Measurements from ENCODE around the gene TOP2B.
A peak's percentile ranks its signal among the peaks of the same experiment; 100 is the strongest.

The TOP2B gene, protein sequence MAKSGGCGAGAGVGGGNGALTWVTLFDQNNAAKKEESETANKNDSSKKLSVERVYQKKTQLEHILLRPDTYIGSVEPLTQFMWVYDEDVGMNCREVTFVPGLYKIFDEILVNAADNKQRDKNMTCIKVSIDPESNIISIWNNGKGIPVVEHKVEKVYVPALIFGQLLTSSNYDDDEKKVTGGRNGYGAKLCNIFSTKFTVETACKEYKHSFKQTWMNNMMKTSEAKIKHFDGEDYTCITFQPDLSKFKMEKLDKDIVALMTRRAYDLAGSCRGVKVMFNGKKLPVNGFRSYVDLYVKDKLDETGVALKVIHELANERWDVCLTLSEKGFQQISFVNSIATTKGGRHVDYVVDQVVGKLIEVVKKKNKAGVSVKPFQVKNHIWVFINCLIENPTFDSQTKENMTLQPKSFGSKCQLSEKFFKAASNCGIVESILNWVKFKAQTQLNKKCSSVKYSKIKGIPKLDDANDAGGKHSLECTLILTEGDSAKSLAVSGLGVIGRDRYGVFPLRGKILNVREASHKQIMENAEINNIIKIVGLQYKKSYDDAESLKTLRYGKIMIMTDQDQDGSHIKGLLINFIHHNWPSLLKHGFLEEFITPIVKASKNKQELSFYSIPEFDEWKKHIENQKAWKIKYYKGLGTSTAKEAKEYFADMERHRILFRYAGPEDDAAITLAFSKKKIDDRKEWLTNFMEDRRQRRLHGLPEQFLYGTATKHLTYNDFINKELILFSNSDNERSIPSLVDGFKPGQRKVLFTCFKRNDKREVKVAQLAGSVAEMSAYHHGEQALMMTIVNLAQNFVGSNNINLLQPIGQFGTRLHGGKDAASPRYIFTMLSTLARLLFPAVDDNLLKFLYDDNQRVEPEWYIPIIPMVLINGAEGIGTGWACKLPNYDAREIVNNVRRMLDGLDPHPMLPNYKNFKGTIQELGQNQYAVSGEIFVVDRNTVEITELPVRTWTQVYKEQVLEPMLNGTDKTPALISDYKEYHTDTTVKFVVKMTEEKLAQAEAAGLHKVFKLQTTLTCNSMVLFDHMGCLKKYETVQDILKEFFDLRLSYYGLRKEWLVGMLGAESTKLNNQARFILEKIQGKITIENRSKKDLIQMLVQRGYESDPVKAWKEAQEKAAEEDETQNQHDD (N-terminal part only)

DNA sequence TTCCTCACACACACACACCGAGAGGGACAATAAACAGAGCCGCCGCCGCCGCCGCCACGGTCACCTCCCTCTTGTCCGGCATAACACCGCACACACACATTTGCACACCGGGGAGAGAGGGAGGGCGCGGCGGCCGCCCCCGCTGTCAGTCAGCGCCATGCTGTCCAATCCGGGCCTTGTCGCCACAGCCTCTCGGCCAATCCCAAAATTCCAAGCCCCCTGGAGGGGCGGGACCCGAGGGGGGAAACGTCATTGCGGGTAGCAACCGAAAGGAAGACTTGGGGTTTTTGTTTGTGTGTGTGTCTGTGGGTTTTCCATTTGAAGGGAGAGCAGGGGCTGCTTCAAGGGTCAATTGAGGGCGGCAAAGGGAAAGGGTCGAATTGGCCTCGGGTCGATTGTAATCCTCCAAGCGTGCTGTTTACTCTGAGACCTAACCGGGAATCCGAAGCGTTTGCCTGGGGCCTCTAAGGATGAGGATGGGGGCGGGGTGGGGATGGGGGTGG, at the start of gene TOP2B:
Gene TOP2B, minus strand, starts transcription at position 96 of the 503 bp plus-strand sequence. CDS start 610 bp downstream, outside the sequence.
- H3K27ac Mint-ChIP-seq, result peak within 1 kb of the TSS; percentile 100
- H3K4me1 Mint-ChIP-seq, result peaks cover 56% of the 10 kb centered on the region
- H3K9me3 Mint-ChIP-seq, result no peaks in the 10 kb centered on the region
- no peaks in the 10 kb centered on the region for H3K27me3 Mint-ChIP-seq
- peaks cover 3% of the 10 kb centered on the region for H3K36me3 Mint-ChIP-seq
- peak within 1 kb of the TSS; percentile 98 for H3K4me3 Mint-ChIP-seq

GRCh38 chr3:25713341-25713985, 48.8 kb upstream of the TOP2B start:
- Mint-ChIP-seq H3K27me3 (peaks cover 1% of the 10 kb centered on the region), H3K4me3 (no peak overlapping the region), H3K27ac (no peak overlapping the region), H3K4me1 (no peaks in the 10 kb centered on the region), H3K36me3 (peaks cover 3% of the 10 kb centered on the region), H3K9me3 (no peaks in the 10 kb centered on the region)

- no peaks in the 10 kb centered on the region for H3K4me1 Mint-ChIP-seq
- no peaks in the 10 kb centered on the region for H3K36me3 Mint-ChIP-seq
- H3K9me3 Mint-ChIP-seq, result no peaks in the 10 kb centered on the region
- H3K27me3 Mint-ChIP-seq, result peaks cover 1% of the 10 kb centered on the region
- H3K4me3 Mint-ChIP-seq, result no peak overlapping the region
- H3K27ac Mint-ChIP-seq, result no peak overlapping the region
These were observed 46.4 kb upstream of the TOP2B start for GRCh38 chr3:25711090-25711489.

DNA sequence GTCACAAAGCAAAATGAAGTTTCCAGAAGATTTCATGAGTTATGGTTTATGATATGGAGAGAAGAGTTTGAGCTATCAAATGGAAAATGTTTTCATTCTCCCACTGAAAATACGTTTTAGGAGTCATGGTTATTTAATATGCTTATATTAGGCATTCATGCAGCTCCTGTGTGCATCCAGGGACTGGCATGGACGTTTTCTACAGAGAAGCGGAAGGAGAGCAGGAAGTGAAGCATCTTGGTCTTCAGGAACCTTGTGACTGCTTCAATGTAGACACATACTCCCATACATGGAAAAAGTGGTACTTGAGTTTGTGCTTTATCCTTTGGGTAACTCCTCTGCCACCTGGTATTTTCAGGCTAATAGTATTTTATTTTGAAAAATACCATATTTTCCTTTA, 43.3 kb upstream of the TOP2B start:
- Mint-ChIP-seq H3K36me3 (peaks cover 3% of the 10 kb centered on the region), H3K4me1 (no peaks in the 10 kb centered on the region), H3K27ac (no peak overlapping the region), H3K9me3 (no peaks in the 10 kb centered on the region), H3K4me3 (no peak overlapping the region), H3K27me3 (peaks cover 10% of the 10 kb centered on the region)

DNA sequence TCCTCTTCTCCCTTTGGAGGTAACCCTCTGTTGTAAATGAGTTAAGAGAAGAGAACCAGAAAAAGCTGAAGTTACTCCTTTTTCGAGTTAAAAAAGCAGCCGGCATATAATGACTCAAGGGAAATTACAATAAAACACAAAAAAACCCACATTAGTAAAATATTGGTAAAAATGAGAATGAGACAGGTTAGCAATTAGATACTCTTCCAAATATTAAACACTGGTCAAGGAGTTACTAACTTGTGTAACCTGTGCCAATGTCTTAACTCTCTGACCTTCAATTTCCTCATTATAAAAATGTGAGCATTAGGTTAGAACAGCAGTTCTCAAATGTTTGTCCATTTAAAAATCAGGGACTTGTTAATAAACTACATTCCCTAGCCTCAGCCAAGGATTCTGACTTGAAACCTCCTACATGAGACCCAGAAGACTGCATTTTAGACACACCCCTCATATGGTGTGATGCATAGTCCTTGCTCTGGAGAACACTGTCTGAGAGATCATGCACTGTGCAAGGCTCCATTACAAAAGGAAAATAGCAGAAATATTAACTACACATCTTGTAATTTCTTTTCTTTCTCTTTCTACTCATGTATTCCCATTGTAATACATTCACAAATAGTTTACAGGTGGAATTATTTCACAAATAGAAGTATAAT, 42.7 kb upstream of the TOP2B start:
- Mint-ChIP-seq H3K4me3 (no peak overlapping the region), H3K36me3 (peaks cover 3% of the 10 kb centered on the region), H3K27ac (no peak overlapping the region), H3K27me3 (peaks cover 10% of the 10 kb centered on the region), H3K4me1 (no peaks in the 10 kb centered on the region), H3K9me3 (no peaks in the 10 kb centered on the region)

- peaks cover 10% of the 10 kb centered on the region for H3K27me3 Mint-ChIP-seq
- H3K9me3 Mint-ChIP-seq, result no peaks in the 10 kb centered on the region
- peaks cover 3% of the 10 kb centered on the region for H3K36me3 Mint-ChIP-seq
- H3K27ac Mint-ChIP-seq, result no peak overlapping the region
- no peak overlapping the region for H3K4me3 Mint-ChIP-seq
- H3K4me1 Mint-ChIP-seq, result no peaks in the 10 kb centered on the region
These were observed 41.5 kb upstream of the TOP2B start for GRCh38 chr3:25706213-25706612.

DNA sequence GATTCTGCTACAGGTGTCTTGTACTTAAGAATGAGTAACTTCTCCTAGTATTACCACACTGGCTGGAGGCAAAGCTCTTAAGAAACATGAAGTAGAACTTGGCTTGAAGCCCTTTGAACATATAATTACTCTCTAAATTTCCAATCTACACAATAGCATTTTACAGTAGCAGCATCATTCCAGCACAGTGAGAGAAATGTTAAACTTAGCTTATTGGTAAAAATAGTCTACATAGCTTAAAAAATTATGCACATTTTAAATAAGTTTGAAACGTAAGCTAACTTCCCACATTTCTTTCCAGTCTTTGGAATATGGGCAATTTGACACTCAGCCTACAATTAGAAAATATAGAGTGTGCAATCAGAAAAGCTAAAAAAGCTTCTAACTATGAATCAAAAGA, 32.8 kb upstream of the TOP2B start:
- Mint-ChIP-seq H3K27me3 (no peaks in the 10 kb centered on the region), H3K4me1 (no peaks in the 10 kb centered on the region), H3K4me3 (no peak overlapping the region), H3K36me3 (no peaks in the 10 kb centered on the region), H3K27ac (no peak overlapping the region), H3K9me3 (no peaks in the 10 kb centered on the region)

DNA sequence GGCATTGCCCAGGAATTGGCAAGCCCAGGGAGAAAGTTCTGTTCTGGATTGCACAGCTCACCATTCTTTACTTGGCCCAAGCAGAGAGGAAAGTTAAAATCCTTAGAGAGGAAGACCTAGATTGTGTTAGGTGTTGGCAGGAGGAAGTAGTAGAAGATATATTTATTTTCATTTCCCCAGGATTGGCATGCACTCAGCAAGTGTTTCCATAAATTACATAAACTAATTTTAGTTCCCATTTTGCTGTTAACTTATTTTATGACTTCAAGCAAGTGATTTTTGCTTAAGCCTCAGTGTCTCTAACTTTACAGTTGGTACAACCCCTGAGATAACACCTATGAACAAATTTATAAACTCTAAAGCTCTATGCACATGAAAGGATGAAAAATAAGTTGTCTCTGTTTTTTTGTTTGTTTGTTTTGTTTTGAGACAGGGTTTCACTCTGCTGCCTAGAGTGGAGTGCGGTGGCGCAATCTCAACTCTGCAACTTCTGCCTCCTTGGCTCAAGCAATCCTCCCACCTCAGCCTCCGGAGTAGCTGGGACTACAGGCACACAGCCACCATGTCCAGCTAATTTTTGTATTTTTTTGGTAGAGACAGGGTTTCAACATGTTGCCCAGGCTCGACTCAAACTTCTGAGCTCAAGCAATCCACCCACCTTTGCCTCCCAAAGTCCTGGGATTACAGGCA, 31.2 kb upstream of the TOP2B start:
- Mint-ChIP-seq H3K9me3 (no peaks in the 10 kb centered on the region), H3K27ac (no peak overlapping the region), H3K4me1 (no peaks in the 10 kb centered on the region), H3K4me3 (no peak overlapping the region), H3K36me3 (no peaks in the 10 kb centered on the region), H3K27me3 (no peaks in the 10 kb centered on the region)

- Mint-ChIP-seq H3K9me3 (no peaks in the 10 kb centered on the region), H3K4me3 (no peak overlapping the region), H3K36me3 (no peaks in the 10 kb centered on the region), H3K4me1 (no peaks in the 10 kb centered on the region), H3K27ac (no peak overlapping the region), H3K27me3 (peaks cover 3% of the 10 kb centered on the region)
These were observed 28.5 kb upstream of the TOP2B start for GRCh38 chr3:25693238-25693637.

DNA sequence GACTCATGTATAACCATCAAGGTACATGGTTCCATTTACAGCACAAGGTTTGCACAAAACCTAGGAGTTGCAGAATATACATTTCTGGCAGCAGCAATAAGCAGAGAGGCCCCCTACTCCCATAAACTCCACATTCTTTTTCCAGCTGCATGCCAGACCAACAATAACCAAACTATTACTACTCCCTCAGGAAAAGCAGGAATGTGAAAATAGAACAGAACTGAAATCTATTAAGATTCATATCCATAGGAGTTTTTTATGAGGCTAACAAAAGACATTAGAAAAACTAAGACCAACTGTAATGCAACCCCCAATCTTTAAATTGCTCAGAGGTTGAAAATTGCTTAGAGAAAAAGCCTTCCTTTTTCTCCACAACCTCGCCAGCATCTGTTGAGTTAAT, 27.6 kb upstream of the TOP2B start:
- H3K27me3 Mint-ChIP-seq, result peaks cover 3% of the 10 kb centered on the region

DNA sequence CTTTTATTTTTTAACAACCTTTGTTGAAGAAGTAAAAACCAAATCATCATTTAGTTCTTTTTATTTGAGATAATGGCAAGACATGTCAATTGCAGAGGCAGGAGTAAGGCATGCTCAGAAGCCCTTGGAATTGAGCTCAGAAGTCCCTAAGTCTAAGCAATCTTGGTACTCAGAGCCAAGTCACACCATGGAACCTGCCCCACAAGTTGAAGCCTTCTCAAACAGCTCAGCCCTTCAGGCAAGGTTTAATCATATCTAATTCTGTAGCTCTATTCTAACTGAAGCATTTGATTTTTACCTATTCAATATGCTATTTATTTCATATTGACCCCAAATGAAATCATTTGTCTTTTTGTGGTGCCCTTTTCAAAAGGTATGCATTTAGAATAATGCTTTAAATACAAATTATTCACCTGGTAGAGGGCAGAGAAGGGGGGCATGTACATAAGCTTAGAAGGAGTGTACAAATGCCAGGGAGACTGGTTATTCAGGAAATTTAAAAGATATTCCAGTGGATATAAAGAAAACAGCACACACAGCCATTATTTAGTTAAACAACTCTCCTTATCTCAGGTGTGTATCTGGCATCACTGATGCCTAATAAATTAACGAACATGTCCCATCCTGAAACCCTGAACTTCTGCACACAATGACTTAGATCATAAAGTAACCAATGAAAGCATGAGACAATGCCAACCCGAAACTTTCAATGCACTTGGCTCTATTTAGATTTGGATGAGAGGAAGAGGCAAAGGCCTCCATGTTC, 26.2 kb upstream of the TOP2B start:
- Mint-ChIP-seq H3K4me3 (no peak overlapping the region), H3K27me3 (peaks cover 3% of the 10 kb centered on the region), H3K36me3 (no peaks in the 10 kb centered on the region), H3K4me1 (no peaks in the 10 kb centered on the region), H3K9me3 (no peaks in the 10 kb centered on the region), H3K27ac (no peak overlapping the region)

More for the DNA sequence above, 27.6 kb upstream of the TOP2B start:
- no peaks in the 10 kb centered on the region for H3K9me3 Mint-ChIP-seq
- H3K4me3 Mint-ChIP-seq, result no peak overlapping the region
- no peak overlapping the region for H3K27ac Mint-ChIP-seq
- H3K4me1 Mint-ChIP-seq, result no peaks in the 10 kb centered on the region
- no peaks in the 10 kb centered on the region for H3K36me3 Mint-ChIP-seq

DNA sequence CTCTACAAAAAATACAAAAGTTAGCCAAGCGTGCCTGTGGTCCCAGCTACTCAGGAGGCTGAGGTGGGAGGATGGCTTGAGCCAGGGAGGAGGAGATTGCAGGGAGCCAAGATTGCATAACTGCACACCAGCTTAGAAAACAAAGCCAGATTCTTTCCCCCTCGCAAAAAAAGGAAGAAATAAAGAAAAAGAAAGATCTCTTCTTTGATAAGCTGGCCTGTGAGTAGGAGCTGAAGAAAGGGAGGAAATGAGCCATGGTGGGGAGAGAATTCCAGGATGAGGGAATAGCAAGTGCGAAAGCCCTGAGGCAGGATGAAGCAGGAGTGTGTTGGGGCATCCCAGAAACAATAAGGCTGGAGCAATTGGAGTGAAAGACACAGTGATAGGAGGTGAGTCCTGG, 24.5 kb upstream of the TOP2B start:
- H3K4me1 Mint-ChIP-seq, result no peaks in the 10 kb centered on the region
- no peaks in the 10 kb centered on the region for H3K36me3 Mint-ChIP-seq
- no peak overlapping the region for H3K27ac Mint-ChIP-seq
- no peaks in the 10 kb centered on the region for H3K9me3 Mint-ChIP-seq
- no peak overlapping the region for H3K4me3 Mint-ChIP-seq
- peaks cover 3% of the 10 kb centered on the region for H3K27me3 Mint-ChIP-seq

GRCh38 chr3:25687742-25688141, 23.0 kb upstream of the TOP2B start:
- no peak overlapping the region for H3K4me3 Mint-ChIP-seq
- no peaks in the 10 kb centered on the region for H3K9me3 Mint-ChIP-seq
- no peak overlapping the region for H3K27ac Mint-ChIP-seq
- H3K4me1 Mint-ChIP-seq, result no peaks in the 10 kb centered on the region
- no peaks in the 10 kb centered on the region for H3K36me3 Mint-ChIP-seq
- H3K27me3 Mint-ChIP-seq, result peaks cover 3% of the 10 kb centered on the region

DNA sequence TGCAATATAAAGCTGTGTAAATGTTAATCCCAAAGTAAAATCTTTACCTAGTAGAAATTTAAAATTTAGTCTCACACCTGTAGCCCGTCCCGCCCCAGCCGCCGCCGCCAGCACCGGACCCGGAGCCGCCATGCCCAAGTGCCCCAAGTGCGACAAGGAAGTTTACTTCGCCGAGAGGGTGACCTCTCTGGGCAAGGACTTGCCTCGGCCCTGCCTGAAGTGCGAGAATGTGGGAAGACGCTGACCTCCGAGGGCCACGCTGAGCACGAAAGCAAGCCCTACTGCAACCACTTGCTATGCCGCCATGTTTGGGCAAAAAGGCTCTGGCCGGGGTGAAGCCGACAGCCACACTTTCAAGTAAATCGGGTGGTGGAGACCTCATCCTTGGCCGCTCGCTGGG, 22.1 kb upstream of the TOP2B start:
- Mint-ChIP-seq H3K4me3 (no peak overlapping the region), H3K27me3 (peaks cover 3% of the 10 kb centered on the region), H3K27ac (no peak overlapping the region), H3K9me3 (no peaks in the 10 kb centered on the region), H3K4me1 (no peaks in the 10 kb centered on the region), H3K36me3 (no peaks in the 10 kb centered on the region)
